Naive thymus-derived CD4-positive, alpha-beta T cell (primary cell): ENCODE data around the gene KCNC4. TPM values are rescaled to one million over a fixed set of nuclear protein-coding genes. Genes with fewer than 3 reads are reported as not detected.

Experiments
- ATAC-seq: fragments of 150-1000 bp; cut with Tn5 transposase; 2 replicates; pipeline ENCODE4 v1.10.0; 2021; ENCODE audit warnings: mild to moderate bottlenecking, moderate library complexity
- CTCF ChIA-PET: fragments of 350-600 bp; sonication (Branson Sonifier 250); formaldehyde crosslinking; loops from one replicate; lab custom pipeline; 2021; ENCODE audit warnings: antibody characterized with exemption; lab: Charles Lee
- POLR2A ChIA-PET: fragments of 350-600 bp; sonication (Branson Sonifier 250); formaldehyde crosslinking; loops from one replicate; lab custom pipeline; 2021; ENCODE audit warnings: antibody characterized with exemption, inconsistent platforms; lab: Charles Lee
- DNase-seq, 9 donors: peaks; one replicate each; pipeline versions ENCODE4 v3.0.0 to v3.0.0-alpha.2; 2020 to 2022; ENCODE audit warnings: mixed read lengths in 1 of 9
- H3K27ac ChIP-seq: one replicate; pipeline ENCODE4 v1.7.0; 2013; ENCODE audit warnings: mild to moderate bottlenecking, low read depth, low read length, moderate library complexity
- H3K27me3 ChIP-seq, 2 donors: one replicate each; pipeline ENCODE4 v1.7.0; 2013; ENCODE audit warnings: low read length in 2 of 2, mild to moderate bottlenecking in 2 of 2, moderate library complexity in 2 of 2; ENCODE audit not compliant: control insufficient read depth in 2 of 2, insufficient read depth in 2 of 2
- H3K36me3 ChIP-seq, 3 experiments: 1 replicate in 2 of 3; 2 replicates in 1 of 3; pipeline ENCODE4 v1.7.0; 2013; ENCODE audit warnings: low read length in 3 of 3, mild to moderate bottlenecking in 3 of 3, moderate library complexity in 1 of 3; ENCODE audit not compliant: insufficient read depth in 3 of 3, control insufficient read depth in 2 of 3
- H3K4me1 ChIP-seq, 2 donors: one replicate each; pipeline ENCODE4 v1.7.0; 2013; ENCODE audit warnings: low read length in 2 of 2, mild to moderate bottlenecking in 2 of 2, moderate library complexity in 1 of 2; ENCODE audit not compliant: control insufficient read depth in 2 of 2, insufficient read depth in 2 of 2
- H3K4me3 ChIP-seq: 2 replicates; pipeline ENCODE4 v1.7.0; 2013; ENCODE audit warnings: mild to moderate bottlenecking, low read length
- H3K9me3 ChIP-seq, 3 experiments: 1 replicate in 2 of 3; 2 replicates in 1 of 3; pipeline ENCODE4 v1.7.0; 2013; ENCODE audit warnings: low read length in 3 of 3; ENCODE audit not compliant: control insufficient read depth in 2 of 3
- H3K27ac Mint-ChIP-seq, 9 donors: one replicate each; pipeline ENCODE4 v1.8.0; 2020 to 2022; ENCODE audit warnings: mixed read lengths in 9 of 9, mild to moderate bottlenecking in 8 of 9, moderate library complexity in 5 of 9, inconsistent platforms in 2 of 9
- H3K27me3 Mint-ChIP-seq, 5 donors: one replicate each; pipeline ENCODE4 v1.8.0; 2021 to 2022; ENCODE audit warnings: mixed read lengths in 5 of 5, mild to moderate bottlenecking in 1 of 5
- H3K36me3 Mint-ChIP-seq, 5 donors: one replicate each; pipeline ENCODE4 v1.8.0; 2020 to 2022; ENCODE audit warnings: mixed read lengths in 5 of 5, mild to moderate bottlenecking in 3 of 5, inconsistent platforms in 1 of 5
- H3K4me1 Mint-ChIP-seq, 7 donors: one replicate each; pipeline ENCODE4 v1.8.0; 2020 to 2022; ENCODE audit warnings: mixed read lengths in 7 of 7, mild to moderate bottlenecking in 3 of 7, inconsistent platforms in 1 of 7
- H3K4me3 Mint-ChIP-seq, 10 donors: one replicate each; pipeline ENCODE4 v1.8.0; 2020 to 2022; ENCODE audit warnings: mild to moderate bottlenecking in 10 of 10, mixed read lengths in 10 of 10, moderate library complexity in 6 of 10, inconsistent platforms in 2 of 10
- H3K9me3 Mint-ChIP-seq, 11 donors: one replicate each; pipeline ENCODE4 v1.8.0; 2020 to 2022; ENCODE audit warnings: mixed read lengths in 11 of 11, mild to moderate bottlenecking in 4 of 11, inconsistent platforms in 1 of 11, moderate library complexity in 1 of 11
- intact Hi-C, 2 donors: fragments of 100-400 bp; cut with micrococcal nuclease; formaldehyde crosslinking; loops; one replicate each; pipeline ENCODE4 v1.15.1; 2023
- polyA plus RNA-seq, 2 donors: library from polyadenylated mRNA; unstranded; fragments of 300-500 nt; fragmentation: Illumina TruSeq; gene quantifications; one replicate each; pipeline ENCODE4 v1.2.3, GENCODE V29; 2021
- total RNA-seq, 6 experiments: library from RNA in 5 of 6; stranded (reverse) in 5 of 6; gene quantifications; 1 replicate in 5 of 6; 2 replicates in 1 of 6; pipeline ENCODE4 v1.2.3 and lab custom pipeline; 2021 to 2026

KCNC4 gene
- total and polyA plus RNA-seq, 7 experiments from 2014 or later = 1.6 to 18.2 (median 10.1) TPM

DNA sequence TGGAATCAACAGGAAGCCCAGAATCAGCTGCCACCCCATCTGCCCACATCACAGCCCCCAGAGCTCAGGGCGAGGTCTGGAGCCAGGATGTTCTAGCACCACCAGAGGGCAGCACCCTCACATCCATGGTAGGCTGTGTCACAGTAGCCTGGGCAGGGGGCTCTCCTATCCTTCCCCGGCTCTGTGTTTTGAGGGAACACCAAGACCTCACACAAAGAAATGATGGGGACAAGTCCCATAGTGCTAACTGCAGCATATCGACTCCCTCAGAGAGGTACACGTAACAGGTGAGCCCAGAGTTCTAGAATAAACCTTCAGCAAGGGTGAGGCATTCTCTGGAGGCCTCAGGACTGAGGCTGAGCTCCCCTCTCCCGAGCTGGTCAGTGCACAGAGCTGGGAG is 2.3 kb upstream of the KCNC4 start:
- DNase-seq (peak; percentile 66 to 83 (median 79)), ATAC-seq (peak; percentile 44)
- no peak overlapping the region for H3K4me3 ChIP-seq
- CTCF ChIA-PET = interaction anchor here (0.6 to 5.2 kb wide), 28 partner anchors 9 to 716 kb away, joined by 3 to 252 read pairs (median 4); partner anchors contain the start of genes LAMTOR5 and RBM15
- no peaks in the 10 kb centered on the region for H3K27me3 ChIP-seq
- H3K27ac Mint-ChIP-seq = peak overlapping the region; percentile 1 to 96 (median 88)
- peaks cover 0 to 4% (median 0%) of the 10 kb centered on the region in 5 donors for H3K36me3 Mint-ChIP-seq
- H3K4me1 Mint-ChIP-seq = peaks cover 28 to 53% (median 46%) of the 10 kb centered on the region in 7 donors
- peak overlapping the region; percentile 5 for H3K27ac ChIP-seq
- H3K4me3 Mint-ChIP-seq = peak overlapping the region in 8 of 10 donors; percentile 1 to 57 (median 36)
- intact Hi-C loops = loop anchor here (1.0 to 10.0 kb wide), 8 partner anchors 39 to 996 kb away; partner anchors contain the start of genes ATXN7L2 (in 1 of the 2) and SARS1 (in 1 of the 2)
- H3K4me1 ChIP-seq = peaks cover 14 to 30% of the 10 kb centered on the region in 2 donors
- POLR2A ChIA-PET = interaction anchor here (0.7 to 7.7 kb wide), 7 partner anchors 10 to 253 kb away, joined by 3 to 118 read pairs (median 8); partner anchors contain the start of gene RBM15
- H3K27me3 Mint-ChIP-seq = peaks cover 0 to 13% (median 0%) of the 10 kb centered on the region in 5 donors
- no peaks in the 10 kb centered on the region for H3K36me3 ChIP-seq
- H3K9me3 Mint-ChIP-seq = no peaks in the 10 kb centered on the region
- H3K9me3 ChIP-seq = no peaks in the 10 kb centered on the region

DNA sequence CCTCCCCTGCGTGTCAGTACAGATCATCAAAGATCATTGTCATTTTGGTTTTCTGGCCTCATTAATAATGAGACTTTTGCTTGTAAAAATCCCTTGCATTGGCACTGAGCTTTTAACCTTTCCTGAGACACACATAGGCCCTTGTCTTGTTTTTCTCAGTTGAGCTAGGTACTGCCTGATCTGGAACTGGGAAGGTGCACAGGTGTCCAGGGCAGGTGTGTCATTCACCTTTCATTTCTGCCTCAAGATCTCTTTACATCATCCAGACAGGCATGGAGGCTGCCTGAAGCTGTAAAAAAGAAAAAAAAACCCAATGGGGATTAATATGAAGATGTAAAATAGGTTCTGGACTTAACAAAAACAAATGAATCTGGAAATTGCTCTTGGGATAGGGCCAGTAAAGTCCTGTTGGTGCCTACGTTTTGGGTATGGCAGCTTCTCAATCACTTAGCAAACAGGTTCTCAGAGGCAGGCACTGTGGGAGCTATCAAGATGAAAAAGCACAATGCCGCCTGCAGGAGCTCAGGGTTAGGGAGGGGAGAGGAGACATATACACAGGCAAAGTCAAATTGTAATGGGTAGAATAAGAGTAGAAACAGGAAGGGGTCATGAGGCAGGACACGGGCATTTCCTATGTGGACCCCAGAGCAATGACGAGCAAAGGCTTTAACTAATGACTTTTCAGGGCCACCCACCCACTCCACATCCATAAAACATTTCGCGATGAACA is 1.0 kb upstream of the KCNC4 start:
- peak overlapping the region; percentile 72 for H3K4me3 ChIP-seq
- POLR2A ChIA-PET = interaction anchor here (0.6 to 7.7 kb wide), 15 partner anchors 101 to 1247 kb away, joined by 3 to 118 read pairs (median 5); partner anchors contain the start of genes ATXN7L2, RBM15 and STRIP1
- peak in 2 of 9 donors; percentile 9 to 18 for DNase-seq

DNA sequence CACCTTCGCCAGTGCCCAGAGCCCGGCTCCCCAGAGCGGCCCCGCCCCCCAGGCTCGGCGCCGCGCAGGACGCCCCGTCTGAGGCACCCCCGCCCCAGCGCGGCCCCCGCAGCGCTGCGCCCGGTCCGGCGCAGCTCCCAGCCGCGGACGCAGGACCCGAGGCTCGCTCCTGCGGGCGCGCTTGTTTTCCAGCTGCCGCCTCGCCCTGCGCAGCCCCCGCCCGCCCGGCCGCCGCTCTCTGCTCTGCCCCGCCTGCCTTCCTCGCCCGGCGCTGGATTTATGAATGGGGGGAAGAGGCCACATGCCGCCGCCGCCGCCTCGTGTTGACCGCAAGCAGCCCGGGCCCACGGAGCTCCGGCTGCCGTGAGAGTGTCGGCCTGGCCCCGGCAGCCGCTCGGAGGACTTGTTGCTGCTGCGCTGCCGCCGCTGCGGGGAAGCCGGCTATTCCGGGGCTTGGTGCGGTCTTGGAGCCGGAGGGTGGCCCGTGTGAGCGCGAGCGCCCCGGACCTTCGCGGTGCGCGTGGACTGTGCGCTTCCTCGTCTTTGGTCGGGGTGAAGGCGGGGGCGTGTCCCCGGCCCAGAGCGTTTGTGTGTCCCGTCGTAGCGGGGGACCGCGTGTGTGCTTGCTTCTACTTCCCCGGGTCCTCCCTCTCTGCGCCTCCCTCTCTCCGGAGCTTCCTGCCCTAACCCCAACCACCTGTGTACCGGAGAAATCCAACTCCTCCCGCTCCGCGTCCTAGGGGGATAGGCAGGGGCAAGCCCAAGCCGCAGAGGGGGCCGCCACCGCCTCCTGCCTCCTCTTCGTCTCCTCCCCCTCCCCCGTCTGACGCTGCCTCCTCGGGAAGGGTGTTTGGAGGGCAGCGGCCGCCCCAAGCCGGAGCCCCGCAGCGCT is 736 bp downstream of the KCNC4 start:
- Histone ChIP-seq H3K4me1 (peaks cover 7 to 20% of the 10 kb centered on the region in 2 donors), H3K27ac (peak overlapping the region; percentile 89), H3K9me3 (no peaks in the 10 kb centered on the region), H3K4me3 (peak overlapping the region; percentile 72), H3K36me3 (no peaks in the 10 kb centered on the region), H3K27me3 (no peaks in the 10 kb centered on the region)
- Mint-ChIP-seq H3K4me3 (peak overlapping the region; percentile 86 to 94 (median 88)), H3K9me3 (no peaks in the 10 kb centered on the region), H3K36me3 (peaks cover 0 to 4% (median 0%) of the 10 kb centered on the region in 5 donors), H3K27ac (peak overlapping the region; percentile 15 to 91 (median 87)), H3K4me1 (peaks cover 31 to 62% (median 42%) of the 10 kb centered on the region in 7 donors), H3K27me3 (peaks cover 0 to 16% (median 0%) of the 10 kb centered on the region in 5 donors)
- intact Hi-C loops = loop anchor here (1.0 to 10.0 kb wide), 10 partner anchors 127 to 1264 kb away; partner anchors contain the start of genes LAMTOR5 (in 2 of the 2), STRIP1 (in 2 of the 2), ATXN7L2 (in 1 of the 2) and C1orf162 (in 1 of the 2)
- peak; percentile 6 for ATAC-seq
- CTCF ChIA-PET = interaction anchor here (0.6 to 3.6 kb wide), 3 partner anchors 8 to 249 kb away, joined by 3 to 36 read pairs (median 17); partner anchors contain the start of gene RBM15
- POLR2A ChIA-PET = interaction anchor here (0.8 to 7.7 kb wide), 5 partner anchors 129 to 1518 kb away, joined by 3 to 118 read pairs (median 3); partner anchors contain the start of genes LAMTOR5, PRPF38B and RBM15
- peak; percentile 39 to 65 (median 60) for DNase-seq

More for the DNA sequence above, 1.0 kb upstream of the KCNC4 start:
- peak overlapping the region; percentile 89 for H3K27ac ChIP-seq
- peaks cover 0 to 16% (median 0%) of the 10 kb centered on the region in 5 donors for H3K27me3 Mint-ChIP-seq
- H3K27ac Mint-ChIP-seq = peak overlapping the region; percentile 88 to 98 (median 95)
- ATAC-seq = no peak
- peaks cover 0 to 4% (median 0%) of the 10 kb centered on the region in 5 donors for H3K36me3 Mint-ChIP-seq
- peaks cover 7 to 20% of the 10 kb centered on the region in 2 donors for H3K4me1 ChIP-seq
- no peaks in the 10 kb centered on the region for H3K9me3 Mint-ChIP-seq
- intact Hi-C loops = loop anchor here (5.0 to 10.0 kb wide), 5 partner anchors 38 to 997 kb away; partner anchors contain the start of genes ATXN7L2 (in 1 of the 2) and SARS1 (in 1 of the 2)
- CTCF ChIA-PET = interaction anchor here (0.5 to 5.2 kb wide), 15 partner anchors 11 to 308 kb away, joined by 3 to 252 read pairs (median 5); partner anchors contain the start of gene RBM15
- H3K4me3 Mint-ChIP-seq = peak overlapping the region; percentile 74 to 94 (median 86)
- H3K36me3 ChIP-seq = no peaks in the 10 kb centered on the region
- H3K27me3 ChIP-seq = no peaks in the 10 kb centered on the region
- peaks cover 31 to 52% (median 46%) of the 10 kb centered on the region in 7 donors for H3K4me1 Mint-ChIP-seq
- no peaks in the 10 kb centered on the region for H3K9me3 ChIP-seq

DNA sequence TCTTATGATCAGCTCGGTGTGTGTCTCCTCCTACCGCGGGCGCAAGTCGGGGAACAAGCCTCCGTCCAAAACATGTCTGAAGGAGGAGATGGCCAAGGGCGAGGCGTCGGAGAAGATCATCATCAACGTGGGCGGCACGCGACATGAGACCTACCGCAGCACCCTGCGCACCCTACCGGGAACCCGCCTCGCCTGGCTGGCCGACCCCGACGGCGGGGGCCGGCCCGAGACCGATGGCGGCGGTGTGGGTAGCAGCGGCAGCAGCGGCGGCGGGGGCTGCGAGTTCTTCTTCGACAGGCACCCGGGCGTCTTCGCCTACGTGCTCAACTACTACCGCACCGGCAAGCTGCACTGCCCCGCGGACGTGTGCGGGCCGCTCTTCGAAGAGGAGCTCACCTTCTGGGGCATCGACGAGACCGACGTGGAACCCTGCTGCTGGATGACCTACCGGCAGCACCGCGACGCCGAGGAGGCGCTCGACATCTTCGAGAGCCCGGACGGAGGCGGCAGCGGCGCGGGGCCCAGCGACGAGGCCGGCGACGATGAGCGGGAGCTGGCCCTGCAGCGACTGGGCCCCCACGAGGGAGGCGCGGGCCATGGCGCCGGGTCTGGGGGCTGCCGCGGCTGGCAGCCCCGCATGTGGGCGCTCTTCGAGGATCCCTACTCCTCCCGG is 1.5 kb downstream of the KCNC4 start:
- Mint-ChIP-seq H3K4me1 (peaks cover 33 to 66% (median 42%) of the 10 kb centered on the region in 7 donors), H3K9me3 (no peaks in the 10 kb centered on the region), H3K4me3 (peak overlapping the region; percentile 86 to 94 (median 88)), H3K36me3 (peaks cover 0 to 4% (median 0%) of the 10 kb centered on the region in 5 donors), H3K27me3 (peaks cover 0 to 16% (median 0%) of the 10 kb centered on the region in 5 donors), H3K27ac (peak overlapping the region; percentile 15 to 91 (median 87))
- DNase-seq (peak in 3 of 9 donors; percentile 33 to 63 (median 40)), ATAC-seq (no peak)
- intact Hi-C loops = loop anchor here (1.0 to 10.0 kb wide), 7 partner anchors 179 to 1263 kb away; partner anchors contain the start of genes C1orf162 (in 1 of the 2), GNAI3 (in 1 of the 2), LAMTOR5 (in 1 of the 2) and LRIF1 (in 1 of the 2)
- POLR2A ChIA-PET = interaction anchor here (1.1 to 7.7 kb wide), 3 partner anchors 128 to 1519 kb away, joined by 3 to 118 read pairs (median 5); partner anchors contain the start of genes LAMTOR5, PRPF38B and RBM15
- CTCF ChIA-PET = interaction anchor here (1.1 to 3.4 kb wide), 3 partner anchors 8 to 101 kb away, joined by 3 to 17 read pairs (median 14); no protein-coding TSS in a partner anchor
- H3K4me1 ChIP-seq = peaks cover 7 to 20% of the 10 kb centered on the region in 2 donors
- no peaks in the 10 kb centered on the region for H3K9me3 ChIP-seq
- H3K36me3 ChIP-seq = no peaks in the 10 kb centered on the region
- no peaks in the 10 kb centered on the region for H3K27me3 ChIP-seq
- H3K4me3 ChIP-seq = peak overlapping the region; percentile 72
- H3K27ac ChIP-seq = peak overlapping the region; percentile 89
